Mucosa of descending colon (tissue), 3 donors: ENCODE data around the gene MARVELD1. TPM values are rescaled to one million over a fixed set of nuclear protein-coding genes. Genes with fewer than 3 reads are reported as not detected.
A peak's percentile ranks its signal among the peaks of the same experiment; 100 is the strongest.

ENCODE experiments used
- ATAC-seq: fragments of 200-7000 bp; cut with Tn5 transposase; one replicate; pipeline ENCODE4 v1.9.1; 2020; ENCODE audit warnings: mild to moderate bottlenecking, moderate library complexity
- DNase-seq, 3 donors: peaks; one replicate each; pipeline ENCODE4 v3.0.0-alpha.2; 2020
- H3K36me3 ChIP-seq: fragments of 200-600 bp; one replicate; pipeline ENCODE4 v1.8.0; 2021; ENCODE audit warnings: low read depth, mild to moderate bottlenecking
- H3K4me1 ChIP-seq: fragments of 200-600 bp; one replicate; pipeline ENCODE4 v1.8.0; 2021; ENCODE audit warnings: low read depth, mild to moderate bottlenecking
- H3K4me3 ChIP-seq: fragments of 200-600 bp; one replicate; pipeline ENCODE4 v1.8.0; 2021; ENCODE audit warnings: mild to moderate bottlenecking
- H3K9me3 ChIP-seq: fragments of 200-600 bp; one replicate; pipeline ENCODE4 v1.8.0; 2021; ENCODE audit warnings: mild to moderate bottlenecking
- intact Hi-C, 2 donors: fragments of 100-400 bp; cut with DNase I in 1 of 2; cut with micrococcal nuclease in 1 of 2; formaldehyde crosslinking; loops; one replicate each; pipeline versions ENCODE4 v1.11.0 to v1.11.1; 2022; cut with DNase I, micrococcal nuclease
- total RNA-seq, 3 donors: library from RNA; stranded (reverse); fragmentation: NEBNext Ultra II Directional in 2 of 3; extraction: Animal tissue kit (Norgen Biotek cat#: 25700) in 2 of 3; gene quantifications; one replicate each; pipeline versions ENCODE4 v1.2.1 to v1.2.4, GENCODE V29; 2021 to 2023
- TF ChIP-seq, protein P1 (sequence below): fragments of 200-600 bp; IDR thresholded peaks from one replicate; pipeline ENCODE4 v1.8.0; 2022; ENCODE audit warnings: antibody characterized with exemption, mild to moderate bottlenecking
- donor health status: DM: no; HTN: no; CAD: no; lungs with moderate emphysema.
- donor health status: DM: no; HTN: no; CAD: no.
- donor health status: DM: no; HTN: yes; CAD: no.

Gene MARVELD1
- total RNA-seq, 3 donors from 2014 or later = 30.7 to 45.7 (median 37.7) TPM

DNA sequence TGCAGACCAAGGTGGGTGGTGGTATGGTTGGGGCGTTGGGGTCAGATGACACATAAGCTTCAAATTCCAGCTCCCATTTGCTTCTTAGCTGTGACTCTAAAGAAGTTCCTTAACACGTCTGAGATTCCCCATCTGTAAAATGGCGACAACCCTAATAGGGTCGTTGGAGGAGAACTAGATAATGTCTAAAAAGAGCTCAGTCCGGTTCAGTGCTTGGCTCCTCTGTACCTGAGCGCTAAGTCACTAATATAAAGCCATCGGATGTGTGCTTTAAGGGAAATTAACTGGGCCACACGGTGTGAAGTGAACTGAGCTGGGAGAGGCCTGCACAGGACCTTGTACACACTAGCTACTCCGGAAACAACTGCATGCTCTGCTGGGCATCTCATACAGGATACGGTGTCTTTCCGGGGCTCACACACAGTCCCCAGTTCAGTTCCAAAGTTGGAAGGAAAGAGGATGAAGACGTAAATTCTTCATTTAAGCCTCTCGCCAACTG lies 22.9 kb downstream of the MARVELD1 start:
- H3K9me3 ChIP-seq = no peaks in the 10 kb centered on the region
- H3K4me3 ChIP-seq = peak overlapping the region; percentile 99
- peak; percentile 2 for ATAC-seq
- no peaks in the 10 kb centered on the region for H3K36me3 ChIP-seq
- TF ChIP-seq, protein P1, sequence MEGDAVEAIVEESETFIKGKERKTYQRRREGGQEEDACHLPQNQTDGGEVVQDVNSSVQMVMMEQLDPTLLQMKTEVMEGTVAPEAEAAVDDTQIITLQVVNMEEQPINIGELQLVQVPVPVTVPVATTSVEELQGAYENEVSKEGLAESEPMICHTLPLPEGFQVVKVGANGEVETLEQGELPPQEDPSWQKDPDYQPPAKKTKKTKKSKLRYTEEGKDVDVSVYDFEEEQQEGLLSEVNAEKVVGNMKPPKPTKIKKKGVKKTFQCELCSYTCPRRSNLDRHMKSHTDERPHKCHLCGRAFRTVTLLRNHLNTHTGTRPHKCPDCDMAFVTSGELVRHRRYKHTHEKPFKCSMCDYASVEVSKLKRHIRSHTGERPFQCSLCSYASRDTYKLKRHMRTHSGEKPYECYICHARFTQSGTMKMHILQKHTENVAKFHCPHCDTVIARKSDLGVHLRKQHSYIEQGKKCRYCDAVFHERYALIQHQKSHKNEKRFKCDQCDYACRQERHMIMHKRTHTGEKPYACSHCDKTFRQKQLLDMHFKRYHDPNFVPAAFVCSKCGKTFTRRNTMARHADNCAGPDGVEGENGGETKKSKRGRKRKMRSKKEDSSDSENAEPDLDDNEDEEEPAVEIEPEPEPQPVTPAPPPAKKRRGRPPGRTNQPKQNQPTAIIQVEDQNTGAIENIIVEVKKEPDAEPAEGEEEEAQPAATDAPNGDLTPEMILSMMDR = no peak
- DNase-seq = no peak
- intact Hi-C loops = no loop called here
- peaks cover 20% of the 10 kb centered on the region for H3K4me1 ChIP-seq

DNA sequence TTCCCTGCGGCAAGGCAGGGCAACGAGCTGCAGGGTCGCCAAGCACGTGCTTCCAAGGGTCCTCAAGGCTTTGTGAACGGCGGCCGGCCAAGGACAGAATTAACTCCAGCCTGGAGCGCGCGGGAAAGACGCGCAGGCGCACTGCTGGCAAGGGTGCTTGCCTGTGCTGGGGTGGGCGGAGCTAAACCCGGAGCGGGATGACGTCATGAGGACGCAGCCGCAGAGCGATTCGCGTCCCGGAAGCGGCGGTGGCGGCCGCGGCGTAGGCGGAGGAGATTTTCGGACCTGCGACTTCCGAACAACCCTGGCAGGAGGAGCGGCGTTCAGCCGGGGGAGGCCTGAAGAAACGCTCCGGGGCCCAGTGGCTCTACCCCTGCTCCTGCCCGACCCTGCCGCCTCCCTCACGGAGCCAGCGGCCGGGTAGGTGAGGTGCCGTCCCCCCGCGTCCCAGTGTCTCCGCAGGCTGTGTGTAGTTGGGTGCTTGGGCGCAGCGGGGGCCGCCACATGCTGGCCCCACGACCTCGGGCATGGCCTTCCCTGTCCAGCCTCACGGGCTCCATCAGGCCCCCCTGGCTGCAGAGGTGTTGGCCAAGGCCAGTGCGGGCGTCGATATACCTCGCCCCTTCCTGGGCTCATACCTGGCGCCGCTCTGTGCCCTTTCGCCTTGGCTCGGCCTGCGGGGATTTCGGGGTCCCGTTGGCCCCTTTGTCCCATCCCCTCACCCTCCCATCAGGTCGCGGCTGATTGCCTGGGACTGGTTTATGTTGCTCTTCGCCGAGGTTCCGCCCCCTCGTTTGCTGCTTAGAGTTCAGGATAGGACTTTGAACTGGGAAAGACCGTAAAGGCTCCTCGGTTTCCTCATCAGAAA lies 23.6 kb downstream of the MARVELD1 start, which contains the start of gene ZFYVE27:
ZFYVE27 (plus strand) TSS at position 227 of the 868 bp plus-strand sequence. CDS start 1,350 bp downstream, outside the sequence.
- TF ChIP-seq, protein P1 = no peak

DNA sequence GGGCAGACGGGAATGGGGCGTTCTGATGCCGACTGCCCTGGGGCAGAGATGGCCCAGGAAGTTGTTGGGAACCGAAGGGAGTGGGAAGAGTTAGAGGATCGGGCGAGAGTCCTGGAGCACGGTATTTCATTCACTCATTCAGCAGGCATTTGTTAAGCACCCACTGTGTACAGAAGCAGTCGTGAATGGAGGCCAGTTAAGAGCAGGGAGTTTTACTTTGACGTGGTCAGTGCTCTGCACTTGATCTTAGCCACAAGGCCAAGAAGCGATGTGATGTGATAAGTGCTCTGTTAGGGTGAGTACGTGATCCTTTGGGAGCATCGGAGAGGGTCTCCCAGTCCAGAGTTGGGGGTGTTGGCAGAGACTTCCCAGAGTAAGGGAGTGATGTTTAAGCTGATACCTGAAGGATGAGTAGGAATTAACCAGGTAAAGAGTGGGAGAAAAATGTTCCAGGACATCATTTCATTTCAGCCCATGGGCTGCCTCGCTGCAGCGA lies 24.3 kb downstream of the MARVELD1 start:
- H3K9me3 ChIP-seq = no peaks in the 10 kb centered on the region
- DNase-seq = no peak
- intact Hi-C loops = no loop called here
- H3K4me1 ChIP-seq = peaks cover 20% of the 10 kb centered on the region
- H3K4me3 ChIP-seq = peak overlapping the region; percentile 99
- TF ChIP-seq, protein P1 = no peak
- no peak for ATAC-seq
- no peaks in the 10 kb centered on the region for H3K36me3 ChIP-seq

More for the DNA sequence above, 23.6 kb downstream of the MARVELD1 start, which contains the start of gene ZFYVE27:
- DNase-seq = peak; percentile 98
- ATAC-seq = peak; percentile 95
- H3K4me3 ChIP-seq = peak within 1 kb of the TSS; percentile 99
- peaks cover 20% of the 10 kb centered on the region for H3K4me1 ChIP-seq
- no peaks in the 10 kb centered on the region for H3K36me3 ChIP-seq
- intact Hi-C loops = no loop called here
- H3K9me3 ChIP-seq = no peaks in the 10 kb centered on the region

DNA sequence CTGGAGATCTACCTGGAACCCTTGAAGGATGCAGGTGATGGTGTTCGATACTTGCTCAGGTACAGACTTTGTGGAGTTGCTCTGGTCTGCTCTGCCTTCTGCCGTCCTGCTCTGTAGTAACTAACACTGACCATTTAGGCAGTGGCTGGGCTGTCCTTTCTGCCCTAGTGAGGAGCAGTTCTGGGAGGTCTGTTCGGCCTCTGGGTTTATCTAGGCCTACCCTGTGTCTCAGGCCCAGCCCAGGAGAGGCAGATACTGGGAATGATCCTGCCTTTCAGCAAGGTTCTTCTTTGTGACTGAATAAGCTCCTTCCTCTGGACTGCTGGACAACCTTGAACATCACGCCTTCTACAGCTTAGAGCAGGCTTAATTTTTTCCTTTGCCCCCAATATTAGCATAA lies 25.1 kb downstream of the MARVELD1 start:
- ATAC-seq (no peak), DNase-seq (no peak)
- intact Hi-C loops = no loop called here
- TF ChIP-seq, protein P1 = no peak
- Histone ChIP-seq H3K4me3 (no peak overlapping the region), H3K36me3 (no peaks in the 10 kb centered on the region), H3K4me1 (peaks cover 20% of the 10 kb centered on the region), H3K9me3 (no peaks in the 10 kb centered on the region)

DNA sequence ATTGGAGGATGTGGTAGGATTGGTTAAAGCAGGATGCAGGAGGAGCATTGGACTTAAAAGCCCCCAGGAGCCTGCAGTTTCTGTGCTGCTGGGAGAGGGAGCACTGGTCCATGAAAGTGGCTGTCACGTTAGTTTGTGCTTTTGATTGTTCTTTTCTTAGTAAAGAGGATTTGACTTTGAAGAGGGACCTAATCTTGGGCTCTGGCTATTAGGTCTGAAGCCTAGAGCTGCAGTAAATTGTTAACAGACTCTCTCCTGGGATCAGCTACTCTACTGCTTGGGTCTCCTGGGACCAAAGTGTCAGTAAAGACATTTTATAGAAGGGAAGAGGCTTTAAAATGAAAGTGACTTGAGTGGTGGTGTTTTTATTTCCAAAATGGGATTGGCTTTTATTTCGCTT lies 27.1 kb downstream of the MARVELD1 start:
- ATAC-seq (no peak), DNase-seq (no peak)
- TF ChIP-seq, protein P1 = no peak
- Histone ChIP-seq H3K9me3 (no peaks in the 10 kb centered on the region), H3K4me1 (peaks cover 20% of the 10 kb centered on the region), H3K36me3 (no peaks in the 10 kb centered on the region), H3K4me3 (no peak overlapping the region)
- intact Hi-C loops = no loop called here
